ENCODE measurements around the gene GRIP1.
"Not testable (repeated sequence)": the region's sequence is repeated elsewhere in the genome, so short reads cannot be mapped to it uniquely, and the experiment has no call there.

GRIP1 gene

DNA sequence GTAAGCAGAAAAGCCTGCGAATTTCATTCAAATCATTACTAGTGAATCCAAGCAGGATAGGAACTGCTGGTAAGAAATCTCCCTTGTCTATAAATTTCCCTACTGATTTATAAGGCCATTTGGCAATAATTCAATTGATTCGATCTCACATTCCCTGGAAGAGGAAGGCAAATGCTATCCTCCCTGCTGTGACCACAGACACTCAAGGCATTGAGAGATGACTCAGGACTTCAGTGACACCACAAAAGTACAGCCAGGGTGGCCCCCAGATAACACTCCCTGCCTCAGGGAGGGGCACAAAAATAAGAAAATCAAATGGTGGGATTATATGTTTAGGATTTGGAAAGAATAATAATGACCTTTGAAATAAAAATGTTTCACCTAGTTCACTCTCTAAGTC, 162.7 kb downstream of the GRIP1 start:
- no peak for DNase-seq

DNA sequence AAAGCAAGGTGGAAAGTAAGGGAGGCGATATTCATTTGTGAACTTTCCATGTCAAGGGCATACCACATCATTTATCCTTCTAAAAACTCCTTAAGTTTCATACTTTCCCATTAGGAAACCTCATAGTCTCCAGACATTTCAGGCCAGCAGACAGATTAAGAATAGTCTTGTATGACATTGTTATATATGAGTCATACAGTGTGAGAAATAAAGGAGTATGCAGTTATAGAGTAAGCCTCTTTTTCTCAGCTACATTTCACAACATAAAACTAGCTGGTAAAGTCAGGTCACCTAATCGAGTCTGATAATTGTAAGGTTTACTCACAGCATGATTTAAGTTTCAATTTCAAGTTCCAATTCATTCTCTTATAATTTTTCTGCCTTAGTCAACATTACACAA, 164.3 kb downstream of the GRIP1 start:
- no peak for DNase-seq

DNA sequence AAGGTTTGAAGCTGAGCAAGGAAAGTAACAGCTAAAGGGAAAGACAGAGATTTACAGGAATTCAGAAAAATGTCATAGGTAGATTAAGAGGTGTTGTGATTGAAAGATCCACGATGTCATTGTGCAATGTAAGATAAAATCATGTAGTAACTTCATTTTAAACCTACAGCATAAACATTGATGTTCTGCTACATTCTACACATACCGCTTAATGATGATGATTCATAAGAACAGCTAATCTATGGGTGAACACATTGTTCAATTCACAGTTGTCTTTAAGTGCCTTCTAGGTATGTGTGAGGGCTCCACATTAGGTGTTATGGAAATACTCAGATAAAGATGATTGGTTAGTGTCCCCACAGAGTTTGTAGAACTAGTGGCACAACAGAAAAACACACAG, 170.9 kb downstream of the GRIP1 start:
- DNase-seq: no peak

DNA sequence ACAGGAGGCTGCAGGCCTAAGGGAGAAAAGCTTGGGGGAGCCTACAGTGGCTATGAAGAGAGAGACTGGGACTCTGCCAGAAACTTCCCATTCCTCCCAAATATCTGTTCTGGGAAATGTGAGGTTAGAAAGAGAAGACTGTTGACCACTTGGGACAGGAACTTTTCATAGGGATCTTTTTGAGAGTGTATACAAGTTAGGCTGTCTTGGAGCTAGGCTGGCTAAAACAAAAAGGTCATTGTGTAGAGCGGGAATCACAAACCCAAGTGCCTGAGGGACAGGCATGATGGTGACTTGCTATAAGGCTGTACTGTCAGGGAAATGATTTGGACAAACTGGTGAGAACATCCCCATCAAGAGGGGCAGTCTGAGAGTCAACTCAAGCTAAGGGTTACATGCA, 175.1 kb downstream of the GRIP1 start:
- no peak for DNase-seq

DNA sequence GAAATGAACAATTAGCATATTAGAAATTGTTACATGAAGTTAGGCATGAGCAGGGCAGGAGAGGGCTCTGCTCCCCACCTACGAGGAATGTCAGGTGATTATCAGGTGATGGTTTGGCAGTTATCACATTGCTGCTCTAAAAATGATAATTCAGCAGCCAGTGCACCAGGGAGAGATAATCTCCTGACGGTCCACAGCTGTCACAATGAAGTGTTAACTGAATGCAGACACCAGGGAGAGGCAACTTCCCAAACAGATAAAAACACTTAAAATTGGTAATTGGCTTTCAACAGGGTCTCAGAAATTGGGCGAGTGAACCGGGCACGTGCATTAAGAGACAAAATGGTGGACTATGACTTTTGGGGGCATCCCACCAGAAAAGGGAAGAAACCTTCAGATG, 176.0 kb downstream of the GRIP1 start:
- no peak for DNase-seq

DNA sequence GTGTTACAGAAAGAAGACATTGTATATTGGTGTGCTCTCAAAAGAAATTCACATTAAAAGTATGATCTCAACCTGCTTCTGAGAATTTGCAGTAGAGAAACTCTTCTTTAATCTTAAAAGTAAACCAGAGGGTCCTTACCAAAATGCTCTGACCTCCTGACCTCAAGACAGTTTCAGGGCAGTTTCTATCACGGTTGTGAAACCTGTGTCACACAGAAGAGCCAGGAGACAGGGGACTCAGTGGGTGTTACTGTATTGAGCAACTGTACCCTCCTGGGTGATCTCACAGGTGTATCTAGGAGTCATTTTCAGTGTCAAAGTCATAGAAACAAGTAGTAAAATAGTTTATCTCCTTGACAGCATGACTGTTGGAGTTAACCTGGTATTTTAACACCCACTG, 178.0 kb downstream of the GRIP1 start:
- no peak for DNase-seq

DNA sequence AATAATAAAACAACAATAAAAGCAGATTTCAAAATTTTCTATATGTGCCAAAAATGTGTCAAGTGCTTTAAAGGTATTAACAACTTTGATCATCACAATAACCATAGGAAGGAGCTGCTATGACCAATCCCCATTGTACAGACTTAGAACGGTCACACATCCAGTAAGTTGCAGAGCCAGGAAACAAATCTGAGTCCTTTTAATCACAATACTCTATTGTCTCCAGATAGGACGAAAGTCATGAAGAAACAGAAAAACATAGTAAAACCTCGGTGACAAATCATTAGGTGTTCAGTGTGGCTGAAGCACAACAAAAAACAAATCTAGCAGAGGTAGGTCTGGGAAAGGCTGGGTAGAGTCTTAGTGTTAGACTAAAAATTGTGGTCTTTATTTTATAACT, 178.8 kb downstream of the GRIP1 start:
- DNase-seq: no peak

DNA sequence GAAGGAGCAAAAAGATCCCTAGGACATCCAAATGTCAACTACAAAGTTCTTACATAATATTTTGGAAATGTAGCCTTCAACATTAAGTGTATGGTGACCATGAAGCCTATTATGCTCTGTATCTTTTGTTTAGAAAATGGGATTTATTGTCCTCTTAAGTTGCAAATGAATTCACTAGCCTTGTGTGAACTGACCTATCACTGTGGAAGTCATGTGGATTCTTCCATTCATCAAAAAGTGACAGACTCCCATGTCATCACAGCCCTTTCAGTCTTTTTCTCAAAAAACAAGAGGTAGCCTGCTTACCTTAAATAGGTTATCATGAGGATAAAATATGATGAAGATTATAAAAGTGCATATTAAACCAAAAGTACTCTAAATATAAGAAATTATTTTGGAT, 179.9 kb downstream of the GRIP1 start:
- DNase-seq: no peak

DNA sequence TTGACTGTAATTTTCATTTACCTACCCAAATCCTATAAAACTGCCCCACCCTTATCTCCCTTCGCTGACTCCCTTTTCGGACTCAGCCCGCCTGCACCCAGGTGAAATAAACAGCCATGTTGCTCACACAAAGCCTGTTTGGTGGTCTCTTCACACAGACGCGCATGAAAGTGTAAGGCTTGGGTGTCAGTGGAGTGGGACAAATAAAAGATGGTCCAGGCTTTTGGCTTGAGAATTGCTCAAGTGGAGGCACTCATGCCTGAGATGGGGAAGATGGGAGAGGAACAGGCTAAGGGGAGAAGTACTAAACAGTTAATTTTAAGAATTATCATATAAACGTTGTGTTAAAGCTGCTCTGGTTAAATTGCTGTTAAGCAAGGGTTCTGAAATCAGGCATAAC, 180.8 kb downstream of the GRIP1 start:
- not testable (repeated sequence) for DNase-seq

DNA sequence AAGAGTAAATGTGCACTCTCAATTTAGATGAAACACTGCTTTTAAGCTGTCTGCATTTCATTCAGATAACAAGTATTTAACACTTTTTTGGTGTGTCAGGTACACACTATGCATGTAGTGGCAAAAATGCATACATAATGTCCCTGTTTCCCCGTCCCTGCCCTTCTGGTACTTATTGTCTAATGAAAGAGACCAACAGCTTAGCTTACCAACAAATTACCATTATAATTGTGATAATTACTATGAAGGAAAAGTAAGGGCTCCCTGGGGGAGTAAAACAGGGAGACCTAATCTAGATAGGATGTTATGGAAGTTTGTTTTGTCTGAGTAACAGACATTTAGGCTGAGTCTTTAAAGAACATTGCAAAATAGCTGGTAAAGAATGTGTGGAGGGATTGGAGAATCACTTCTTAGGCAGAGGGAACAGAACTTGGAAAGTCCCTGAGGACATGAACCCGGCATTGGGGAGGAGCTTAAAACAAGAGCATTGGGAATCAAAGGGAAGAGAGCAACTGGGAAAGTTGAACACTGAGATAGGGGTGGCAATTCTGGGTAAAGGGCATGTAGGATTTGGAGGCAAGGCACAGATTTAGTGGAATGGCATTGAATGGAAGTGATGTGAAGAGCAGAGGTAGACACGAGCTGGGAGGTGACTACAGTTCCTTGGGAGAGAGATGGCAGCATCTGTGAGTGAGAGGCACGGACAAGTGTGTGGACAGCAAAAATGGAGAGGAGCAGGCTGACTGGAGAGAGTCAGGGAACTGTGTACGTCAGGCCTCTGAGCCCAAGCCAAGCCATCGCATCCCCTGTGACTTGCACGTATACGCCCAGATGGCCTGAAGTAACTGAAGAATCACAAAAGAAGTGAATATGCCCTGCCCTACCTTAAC, 181.6 kb downstream of the GRIP1 start:
- DNase-seq: no peak

DNA sequence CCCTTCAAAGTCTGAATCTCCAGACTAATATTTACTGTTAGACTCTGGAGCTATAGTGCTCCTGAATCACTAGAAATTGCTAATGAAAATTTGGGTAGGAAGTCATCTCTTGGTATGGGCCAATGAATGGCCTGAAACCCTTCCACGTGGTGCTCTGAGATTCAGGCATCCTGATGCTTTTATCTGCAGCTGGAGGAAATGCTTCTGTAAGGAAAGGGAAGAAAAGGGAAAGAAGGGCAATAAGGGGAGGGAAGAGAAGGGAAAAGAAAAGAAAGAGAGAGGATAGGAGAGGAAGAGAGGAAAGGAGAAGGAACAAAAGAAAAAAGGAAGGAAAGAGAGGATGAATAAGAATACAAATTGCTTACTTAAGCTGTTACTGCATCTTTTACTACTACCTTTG, 182.3 kb downstream of the GRIP1 start:
- DNase-seq: no peak

DNA sequence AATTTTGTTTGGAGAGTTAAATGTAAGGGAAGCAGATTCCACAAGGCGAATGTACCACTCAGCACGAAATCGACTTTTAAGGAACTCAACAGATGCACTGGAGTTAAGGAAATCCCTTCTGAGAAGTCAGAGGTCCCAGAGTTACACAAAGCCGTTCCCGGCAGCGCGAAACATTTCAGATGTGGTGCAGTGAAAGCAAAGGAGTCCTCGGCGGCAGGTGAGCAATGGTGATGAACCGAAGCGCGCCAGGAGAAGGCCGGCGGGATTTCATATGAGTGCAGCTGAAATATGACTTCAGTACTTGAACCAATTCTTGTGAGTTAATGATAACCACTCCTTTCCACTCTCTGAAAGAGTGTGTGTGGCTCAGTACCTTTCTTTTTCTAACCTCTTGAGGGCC, 183.2 kb downstream of the GRIP1 start:
- no peak for DNase-seq

DNA sequence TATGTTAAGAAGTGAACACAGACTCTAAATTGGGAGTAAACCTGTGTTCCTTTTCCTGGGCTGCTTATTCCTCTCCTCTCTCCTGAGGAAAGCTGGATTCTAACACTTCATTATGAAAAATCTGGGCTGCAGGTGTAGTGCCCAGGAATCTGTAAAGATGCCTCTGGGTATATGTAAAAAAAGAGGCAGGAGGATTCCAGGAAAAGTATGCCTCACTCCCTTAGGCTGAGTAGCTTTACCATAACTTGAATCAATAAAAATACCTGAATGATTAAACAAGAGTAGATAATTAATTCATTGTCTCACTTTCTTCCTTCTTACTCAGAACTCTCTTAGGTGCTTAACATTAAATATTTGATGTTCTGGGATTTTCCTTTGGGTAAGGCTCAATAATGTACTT, 185.1 kb downstream of the GRIP1 start:
- no peak for DNase-seq

DNA sequence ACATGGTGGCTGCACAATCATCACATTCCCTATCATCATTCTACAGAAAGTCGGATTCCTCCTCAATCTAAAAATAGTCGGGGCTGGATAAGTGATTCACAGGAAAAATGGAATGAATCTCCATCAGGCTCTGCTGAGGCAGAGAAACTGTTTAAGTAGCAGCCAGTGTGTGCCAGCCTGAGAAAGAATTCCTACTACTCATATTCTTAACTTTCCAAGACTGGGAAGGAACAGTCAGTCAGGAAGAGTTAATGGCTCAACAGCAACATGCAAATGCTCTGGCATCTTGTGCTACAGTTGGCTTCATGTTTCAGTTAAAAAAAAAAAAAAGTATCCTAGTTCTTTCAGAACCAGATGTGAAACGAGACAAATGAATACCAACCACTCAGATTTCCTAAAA, 187.0 kb downstream of the GRIP1 start:
- DNase-seq: no peak

DNA sequence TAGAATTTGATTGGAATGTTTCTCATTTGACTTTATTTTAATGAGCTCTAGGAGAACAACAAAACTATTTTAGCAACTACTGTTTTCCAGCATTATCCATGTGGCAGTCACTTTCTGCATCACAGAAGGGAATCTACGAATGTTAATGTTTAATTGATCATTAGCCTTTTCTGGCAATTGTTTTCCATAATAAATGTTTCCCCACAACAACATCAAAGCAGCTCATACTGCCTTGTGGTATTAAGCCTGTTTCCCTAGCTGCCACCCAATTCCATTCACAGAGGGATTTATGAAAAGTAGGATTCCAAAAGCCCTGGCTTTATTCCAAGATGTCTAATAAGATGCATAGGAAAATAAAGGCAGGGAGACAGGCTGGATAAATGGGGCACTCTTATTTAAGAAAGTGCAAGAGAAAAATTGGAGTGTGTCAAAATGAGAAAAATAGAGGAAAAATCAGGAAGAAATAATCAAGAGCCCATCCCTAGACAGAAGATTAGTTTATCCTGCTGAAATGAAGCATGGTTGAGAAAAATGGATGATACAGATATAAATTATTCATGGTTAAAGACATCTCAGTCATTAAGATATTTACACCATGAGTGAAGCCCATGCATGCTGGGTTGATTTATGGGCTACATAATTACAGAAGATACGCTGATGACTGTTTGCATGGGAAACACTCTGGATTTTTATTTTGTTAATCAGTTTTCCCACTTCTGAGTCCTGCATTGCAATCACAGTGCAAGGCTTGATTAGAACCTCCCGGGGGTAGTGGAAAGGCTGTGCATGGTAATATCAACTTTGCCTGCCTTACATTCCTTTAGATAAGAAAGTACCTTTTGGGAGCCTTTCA, 196.3 kb downstream of the GRIP1 start:
- DNase-seq: no peak

DNA sequence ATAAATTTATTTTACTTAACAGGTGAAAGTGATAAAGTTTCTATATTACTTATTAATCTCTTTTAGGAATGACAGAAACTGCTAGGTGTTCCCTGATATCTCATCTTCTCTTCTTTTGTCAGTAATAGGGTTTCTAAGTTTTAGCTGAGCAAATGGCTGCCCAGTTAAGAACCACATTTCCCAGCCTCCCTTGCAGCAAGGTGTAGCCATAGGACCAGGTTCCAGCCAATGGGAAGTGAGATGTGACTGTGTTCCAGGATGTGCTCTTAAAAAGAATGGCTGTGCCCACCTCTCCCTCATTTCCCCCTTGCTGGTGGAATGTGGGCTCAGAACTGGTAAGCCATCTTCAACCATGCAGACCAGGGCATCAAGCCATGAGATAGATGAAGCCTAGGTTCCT, 210.9 kb downstream of the GRIP1 start:
- DNase-seq: no peak

DNA sequence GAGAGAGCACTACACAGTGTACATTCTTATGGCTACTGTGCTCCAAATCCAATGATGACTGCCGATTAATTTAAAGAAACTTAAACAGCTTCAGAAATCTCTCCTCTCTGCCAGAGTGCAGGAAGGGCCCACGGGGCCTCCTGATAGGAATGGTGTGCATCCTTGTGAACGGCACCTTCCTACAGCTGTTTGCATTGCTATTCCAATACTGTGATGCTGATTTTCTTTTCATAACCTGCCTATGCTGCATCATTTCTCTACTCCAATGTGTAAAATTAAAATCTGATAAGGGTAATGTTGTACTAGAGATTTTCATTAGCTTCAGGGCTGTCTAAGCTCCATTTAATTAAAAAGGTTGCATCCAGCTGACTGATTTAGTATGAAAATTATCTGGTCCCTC, 217.5 kb downstream of the GRIP1 start:
- DNase-seq: no peak

DNA sequence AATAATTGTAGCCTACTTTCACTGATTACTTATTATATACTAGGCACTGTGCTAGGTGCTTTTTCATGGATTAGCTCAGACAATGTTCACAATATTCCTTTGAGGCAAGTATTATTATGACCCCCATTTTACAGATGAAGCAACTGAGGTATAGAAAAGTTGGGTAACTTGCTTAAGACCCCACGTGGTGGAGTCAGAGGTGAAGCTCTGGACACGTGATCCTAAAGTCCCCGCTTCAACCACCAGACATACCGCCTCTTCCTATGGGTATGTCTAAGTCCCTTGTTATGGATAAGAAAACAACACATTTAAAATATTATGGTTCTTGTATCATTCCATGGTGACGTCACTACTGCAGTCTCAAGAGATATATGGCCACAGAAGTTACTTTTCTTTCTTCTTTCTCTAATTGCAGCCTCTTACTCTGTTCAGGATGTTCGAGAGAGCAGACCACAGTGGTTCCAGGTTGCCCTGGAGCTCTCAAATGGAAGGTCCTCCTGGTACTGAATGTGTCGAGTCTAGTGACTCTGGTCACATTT, 218.9 kb downstream of the GRIP1 start:
- no peak for DNase-seq

DNA sequence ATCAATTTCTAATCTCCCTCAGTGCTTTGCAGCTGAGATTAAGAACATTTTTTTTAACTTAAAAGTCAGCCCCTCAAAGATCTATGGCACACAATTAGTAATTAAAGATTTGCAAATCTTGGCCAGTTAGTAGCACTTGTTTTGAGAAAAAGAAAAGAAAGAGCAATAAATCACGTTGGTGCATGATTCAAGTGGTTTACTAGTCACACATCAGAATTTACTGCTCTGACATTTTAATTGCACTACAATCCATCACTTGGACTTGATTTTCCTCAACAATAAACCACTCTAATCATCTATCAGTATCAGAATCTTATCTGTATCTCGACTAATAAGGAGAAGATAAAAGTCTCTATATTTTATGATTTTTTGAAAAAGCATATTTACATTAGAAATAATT, 222.3 kb downstream of the GRIP1 start:
- DNase-seq: no peak

DNA sequence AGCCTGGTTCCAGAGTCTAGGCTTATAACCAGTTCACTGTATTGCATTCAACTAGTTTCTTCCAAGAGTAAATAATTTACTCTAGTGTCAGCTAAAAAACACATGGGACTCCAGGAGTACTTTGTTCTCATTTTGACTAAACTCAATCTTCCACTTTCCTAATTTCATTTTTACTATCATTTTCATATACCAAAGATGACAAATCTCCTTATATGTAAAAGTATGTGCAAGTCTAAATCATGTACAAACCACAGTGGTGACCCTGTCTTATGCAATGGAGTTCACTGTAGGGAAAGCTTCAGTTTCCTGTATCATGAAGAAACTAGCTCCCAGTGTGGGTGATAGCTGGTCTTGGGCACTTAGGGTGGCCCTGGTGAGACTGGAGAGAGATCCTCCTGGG, 225.0 kb downstream of the GRIP1 start:
- no peak for DNase-seq

DNA sequence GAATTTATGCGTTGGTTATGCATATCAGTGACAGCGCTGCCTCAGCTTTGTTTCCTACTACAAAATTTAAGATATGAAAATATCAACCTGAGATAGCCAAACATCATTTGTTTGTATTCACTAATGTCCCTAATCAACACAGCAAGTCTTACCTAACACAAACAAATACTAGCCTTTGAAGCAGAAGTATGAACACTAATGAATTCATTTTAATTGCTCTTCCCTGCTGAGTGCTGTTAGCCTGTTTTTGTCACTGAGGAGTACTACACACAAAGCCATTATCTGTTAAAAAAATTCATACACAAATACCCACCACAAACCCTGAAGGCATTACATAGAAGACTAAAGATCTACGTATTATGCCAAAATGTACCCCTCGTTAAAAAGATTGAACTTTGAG, 225.8 kb downstream of the GRIP1 start:
- DNase-seq: no peak

DNA sequence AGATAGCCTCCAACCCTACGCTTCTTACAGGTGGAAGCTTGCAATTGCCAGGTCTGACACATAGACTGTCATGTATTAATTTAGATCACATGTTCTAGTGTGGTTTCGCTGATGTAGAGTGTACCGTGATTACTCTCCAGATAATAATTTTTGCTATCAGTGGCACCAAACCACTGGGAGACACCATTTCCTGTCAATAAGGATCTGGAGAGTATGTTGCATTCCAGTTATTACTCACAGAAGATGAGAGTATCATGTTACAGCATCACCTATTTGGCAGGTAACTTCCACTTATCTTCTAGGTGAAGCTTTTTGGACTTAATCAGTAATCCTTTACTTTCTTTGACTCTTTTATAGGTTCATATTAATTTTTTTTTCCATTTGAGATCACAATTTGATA, 229.3 kb downstream of the GRIP1 start:
- no peak for DNase-seq

DNA sequence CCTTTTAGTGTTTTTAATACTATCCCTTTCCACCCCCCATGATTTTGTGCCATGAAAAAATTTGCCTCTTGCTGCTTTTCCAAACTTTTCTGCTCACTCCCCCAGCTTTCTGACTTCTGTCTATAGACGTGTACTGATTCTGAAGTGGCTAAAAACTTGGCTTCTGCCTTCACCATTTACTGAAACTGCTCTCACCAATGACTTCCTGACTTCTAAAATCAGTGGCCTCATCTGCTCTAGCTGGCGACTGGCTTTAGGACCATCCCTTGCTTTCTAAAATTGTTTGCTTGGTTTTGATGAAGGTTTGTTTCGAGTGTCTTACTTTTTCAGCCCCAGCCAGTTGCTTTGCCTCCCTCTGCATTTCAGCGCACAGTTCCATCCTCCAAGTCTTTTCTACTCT, 231.2 kb downstream of the GRIP1 start:
- DNase-seq: no peak

DNA sequence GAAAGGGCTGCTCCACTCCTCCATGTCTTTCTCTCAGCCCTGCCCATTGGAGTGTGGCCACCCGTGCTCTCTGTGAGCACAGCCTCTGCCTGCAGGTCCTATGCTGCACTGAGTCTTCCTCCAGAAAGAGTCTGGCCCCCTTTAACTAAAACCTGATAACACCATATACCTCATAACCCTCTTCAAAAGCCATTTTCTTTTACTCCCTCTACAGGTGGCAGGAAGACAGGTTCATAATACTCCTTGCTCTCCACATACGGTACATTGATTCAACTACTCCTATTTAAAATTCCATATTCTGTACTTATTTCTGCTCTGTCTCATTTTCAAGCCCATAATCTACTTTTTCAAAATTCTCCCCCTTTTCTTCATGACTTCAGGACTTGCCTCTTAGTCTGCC, 232.6 kb downstream of the GRIP1 start:
- no peak for DNase-seq
